Natural killer cell (primary cell): ENCODE measurements around the gene EYS. TPM values are rescaled to one million over a fixed set of nuclear protein-coding genes. Genes with fewer than 3 reads are reported as not detected.

Experiments used
- ATAC-seq, 3 donors: fragments of 150-1000 bp in 2 of 3; fragments of 200-7000 bp in 1 of 3; cut with Tn5 transposase; 1 replicate in 1 of 3; 2 replicates in 2 of 3; pipeline ENCODE4 v1.10.0; 2021; ENCODE audit warnings: mild to moderate bottlenecking in 2 of 3, moderate library complexity in 2 of 3
- DNase-seq, 2 donors: peaks; one replicate each; pipeline versions ENCODE4 v3.0.0 to v3.0.0-alpha.2; 2013 to 2021; ENCODE audit warnings: mixed read lengths in 1 of 2
- H3K27ac ChIP-seq: one replicate; pipeline ENCODE4 v1.5.1; 2013; ENCODE audit warnings: mild to moderate bottlenecking, low read length
- H3K27me3 ChIP-seq: one replicate; pipeline ENCODE4 v1.6.1; 2013; ENCODE audit warnings: low read length; ENCODE audit not compliant: control insufficient read depth, insufficient read depth
- H3K36me3 ChIP-seq: one replicate; pipeline ENCODE4 v1.6.1; 2013; ENCODE audit warnings: low read length; ENCODE audit not compliant: control insufficient read depth, insufficient read depth
- H3K4me1 ChIP-seq: one replicate; pipeline ENCODE4 v1.6.1; 2013; ENCODE audit warnings: low read length; ENCODE audit not compliant: control insufficient read depth, insufficient read depth
- H3K4me3 ChIP-seq: one replicate; pipeline ENCODE4 v1.5.1; 2013; ENCODE audit warnings: low read length
- H3K9me3 ChIP-seq: one replicate; pipeline ENCODE4 v1.6.1; 2013; ENCODE audit warnings: low read length; ENCODE audit not compliant: control insufficient read depth, insufficient read depth
- H3K27ac Mint-ChIP-seq, 2 donors: one replicate each; pipeline ENCODE4 v1.8.0; 2022; ENCODE audit warnings: mild to moderate bottlenecking in 2 of 2, mixed read lengths in 2 of 2, moderate library complexity in 1 of 2
- H3K27me3 Mint-ChIP-seq, 2 donors: one replicate each; pipeline ENCODE4 v1.8.0; 2022; ENCODE audit warnings: low read depth in 2 of 2, mixed read lengths in 2 of 2
- H3K36me3 Mint-ChIP-seq: one replicate; pipeline ENCODE4 v1.8.0; 2022; ENCODE audit warnings: mixed read lengths
- H3K4me1 Mint-ChIP-seq, 2 donors: one replicate each; pipeline ENCODE4 v1.8.0; 2022; ENCODE audit warnings: mixed read lengths in 2 of 2
- H3K4me3 Mint-ChIP-seq: one replicate; pipeline ENCODE4 v1.8.0; 2022; ENCODE audit warnings: mild to moderate bottlenecking, moderate library complexity, mixed read lengths
- H3K9me3 Mint-ChIP-seq, 2 donors: one replicate each; pipeline ENCODE4 v1.8.0; 2022; ENCODE audit warnings: mixed read lengths in 2 of 2
- CTCF ChIP-seq: fragments of 200-600 bp; IDR thresholded peaks from one replicate; pipeline ENCODE4 v1.8.0; 2022; ENCODE audit warnings: antibody characterized with exemption
- WGBS: methylation state at CpG from one replicate; pipeline ENCODE4 v1.1.7; 2013; ENCODE audit warnings: missing lambda C conversion rate; ENCODE audit not compliant: insufficient coverage; 5-methylcytosine and 5-hydroxymethylcytosine counted together
- intact Hi-C: fragments of 100-400 bp; cut with micrococcal nuclease; formaldehyde crosslinking; loops from one replicate; pipeline ENCODE4 v1.14.2; 2022
- total RNA-seq, 4 donors: library from RNA; stranded (reverse); fragments of 120-200 nt in 1 of 4; gene quantifications; one replicate each; pipeline versions ENCODE4 v1.2.3 to v1.2.4, GENCODE V29; 2013 to 2022

Gene EYS
- total RNA-seq, 3 donors from 2014 or later (not counting 1 experiment from before 2014, with no cell fraction given), result 0.55 TPM; not detected in 2

- Mint-ChIP-seq H3K36me3 (peaks cover 5% of the 10 kb centered on the region), H3K27me3 (no peaks in the 10 kb centered on the region), H3K4me3 (no peak overlapping the region), H3K9me3 (peaks cover 6 to 16% of the 10 kb centered on the region in 2 donors), H3K4me1 (no peaks in the 10 kb centered on the region), H3K27ac (no peak overlapping the region)
- Histone ChIP-seq H3K4me3 (no peak overlapping the region), H3K27me3 (no peaks in the 10 kb centered on the region), H3K36me3 (no peaks in the 10 kb centered on the region), H3K9me3 (no peaks in the 10 kb centered on the region), H3K4me1 (no peaks in the 10 kb centered on the region), H3K27ac (no peak overlapping the region)
- TF ChIP-seq CTCF, result no peak
- ATAC-seq (no peak), DNase-seq (no peak)
- intact Hi-C loops, result no loop called here
- WGBS, result 40% methylated on average over 1 of the region's 2 CpGs
Measured at GRCh38 chr6:65170273-65170672, 536.8 kb downstream of the EYS start.

- TF ChIP-seq CTCF, result no peak
- Histone ChIP-seq H3K36me3 (no peaks in the 10 kb centered on the region), H3K4me1 (no peaks in the 10 kb centered on the region), H3K9me3 (no peaks in the 10 kb centered on the region), H3K27me3 (no peaks in the 10 kb centered on the region), H3K4me3 (no peak overlapping the region), H3K27ac (no peak overlapping the region)
- ATAC-seq (no peak), DNase-seq (no peak)
- no peaks in the 10 kb centered on the region for H3K27me3 Mint-ChIP-seq
- peaks cover 14 to 22% of the 10 kb centered on the region in 2 donors for H3K9me3 Mint-ChIP-seq
- intact Hi-C loops, result no loop called here
- H3K36me3 Mint-ChIP-seq, result no peaks in the 10 kb centered on the region
- H3K4me3 Mint-ChIP-seq, result no peak overlapping the region
- H3K4me1 Mint-ChIP-seq, result no peaks in the 10 kb centered on the region
- H3K27ac Mint-ChIP-seq, result no peak overlapping the region
- no CpG with 5 or more reads among the region's 1 CpG for WGBS
Measured at GRCh38 chr6:65161661-65162060, 545.4 kb downstream of the EYS start.

GRCh38 chr6:65157025-65157424 lies 550.0 kb downstream of the EYS start:
- ATAC-seq, result no peak
- H3K9me3 ChIP-seq, result no peaks in the 10 kb centered on the region
- H3K4me1 ChIP-seq, result no peaks in the 10 kb centered on the region
- no peak for TF ChIP-seq CTCF
- H3K9me3 Mint-ChIP-seq, result peaks cover 12 to 33% of the 10 kb centered on the region in 2 donors
- no peaks in the 10 kb centered on the region for H3K4me1 Mint-ChIP-seq
- H3K27me3 Mint-ChIP-seq, result no peaks in the 10 kb centered on the region
- no peak for DNase-seq
- H3K4me3 ChIP-seq, result no peak overlapping the region
- no peak overlapping the region for H3K27ac ChIP-seq
- no peaks in the 10 kb centered on the region for H3K27me3 ChIP-seq
- no peaks in the 10 kb centered on the region for H3K36me3 Mint-ChIP-seq
- H3K4me3 Mint-ChIP-seq, result no peak overlapping the region
- no peak overlapping the region for H3K27ac Mint-ChIP-seq
- intact Hi-C loops, result no loop called here
- no peaks in the 10 kb centered on the region for H3K36me3 ChIP-seq
- no CpG with 5 or more reads among the region's 3 CpGs for WGBS

GRCh38 chr6:65155083-65155482 lies 551.9 kb downstream of the EYS start:
- H3K36me3 Mint-ChIP-seq, result no peaks in the 10 kb centered on the region
- H3K27me3 Mint-ChIP-seq, result no peaks in the 10 kb centered on the region
- Histone ChIP-seq H3K27ac (no peak overlapping the region), H3K4me3 (no peak overlapping the region), H3K27me3 (no peaks in the 10 kb centered on the region), H3K9me3 (no peaks in the 10 kb centered on the region), H3K36me3 (no peaks in the 10 kb centered on the region), H3K4me1 (no peaks in the 10 kb centered on the region)
- H3K4me3 Mint-ChIP-seq, result no peak overlapping the region
- H3K9me3 Mint-ChIP-seq, result peaks cover 14 to 24% of the 10 kb centered on the region in 2 donors
- H3K4me1 Mint-ChIP-seq, result no peaks in the 10 kb centered on the region
- no peak for TF ChIP-seq CTCF
- H3K27ac Mint-ChIP-seq, result no peak overlapping the region
- WGBS, result no CpG with 5 or more reads among the region's 1 CpG
- DNase-seq (no peak), ATAC-seq (no peak)
- intact Hi-C loops, result no loop called here
